Measurements from ENCODE around the gene FUCA2.
"Not testable (repeated sequence)": the region's sequence is repeated elsewhere in the genome, so short reads cannot be mapped to it uniquely, and the experiment has no call there.

Gene FUCA2

GRCh38 chr6:143490775-143491174, 20.7 kb downstream of the FUCA2 start:
- DNase-seq: no peak

- DNase-seq: no peak
These were observed 21.3 kb downstream of the FUCA2 start for GRCh38 chr6:143490244-143490643.

GRCh38 chr6:143486752-143487151, 24.8 kb downstream of the FUCA2 start:
- DNase-seq: no peak

GRCh38 chr6:143485967-143486366, 25.6 kb downstream of the FUCA2 start:
- DNase-seq: no peak

- DNase-seq: no peak
These were observed 28.9 kb downstream of the FUCA2 start for GRCh38 chr6:143482593-143482992.

GRCh38 chr6:143478479-143479062, 32.9 kb downstream of the FUCA2 start:
- no peak for DNase-seq

GRCh38 chr6:143476545-143476944, 35.0 kb downstream of the FUCA2 start:
- DNase-seq: no peak

- no peak for DNase-seq
These were observed 39.7 kb downstream of the FUCA2 start for GRCh38 chr6:143471822-143472221.

- DNase-seq: not testable (repeated sequence)
These were observed 42.7 kb downstream of the FUCA2 start for GRCh38 chr6:143468823-143469222.

- no peak for DNase-seq
These were observed 43.5 kb downstream of the FUCA2 start for GRCh38 chr6:143468026-143468425.

- no peak for DNase-seq
These were observed 46.0 kb downstream of the FUCA2 start for GRCh38 chr6:143465546-143465945.

- DNase-seq: no peak
These were observed 53.8 kb downstream of the FUCA2 start for GRCh38 chr6:143457563-143458359.

- no peak for DNase-seq
These were observed 60.0 kb downstream of the FUCA2 start for GRCh38 chr6:143451531-143451930.

GRCh38 chr6:143450453-143451371, 60.8 kb downstream of the FUCA2 start, which contains the start of the genes ADAT2 and PEX3:
Gene ADAT2 (minus strand): TSS chr6:143450695. CDS start chr6:143450658, 37 bp downstream.
Gene PEX3 (plus strand): TSS chr6:143450805. CDS start chr6:143451043, 238 bp downstream.
- peak; percentile 93 for DNase-seq

- DNase-seq: peak; percentile 39
These were observed 61.6 kb downstream of the FUCA2 start for GRCh38 chr6:143449714-143450452.

- no peak for DNase-seq
These were observed 62.3 kb downstream of the FUCA2 start for GRCh38 chr6:143449082-143449713.

GRCh38 chr6:143447865-143448264, 63.7 kb downstream of the FUCA2 start:
- DNase-seq: not testable (repeated sequence)
